Head of caudate nucleus (tissue), 42 donors: ENCODE data around the gene FABP3.
"Not testable (repeated sequence)": the region's sequence is repeated elsewhere in the genome, so short reads cannot be mapped to it uniquely, and the experiment has no call there.

Experiments used
- DNase-seq, 42 donors: peaks; one replicate each; pipeline versions ENCODE4 v3.0.0 to v3.0.0-alpha.2; 2020 to 2021; ENCODE audit warnings: mixed read lengths in 7 of 42
- intact Hi-C: fragments of 100-400 bp; cut with DNase I; formaldehyde crosslinking; loops from one replicate; pipeline ENCODE4 v1.15.0; 2022

FABP3 gene

GRCh38 chr1:31401241-31401640 is 28.4 kb upstream of the FABP3 start:
- no peak for DNase-seq
- intact Hi-C loops: no loop called here

- intact Hi-C loops: no loop called here
- no peak for DNase-seq
Observed at GRCh38 chr1:31400393-31400792, 27.5 kb upstream of the FABP3 start.

GRCh38 chr1:31399976-31400375 is 27.1 kb upstream of the FABP3 start:
- intact Hi-C loops: no loop called here
- DNase-seq: no peak

GRCh38 chr1:31398246-31398645 is 25.4 kb upstream of the FABP3 start:
- no peak for DNase-seq
- intact Hi-C loops: no loop called here

GRCh38 chr1:31397360-31398095 is 24.7 kb upstream of the FABP3 start:
- intact Hi-C loops: no loop called here
- no peak for DNase-seq

- intact Hi-C loops: no loop called here
Observed at GRCh38 chr1:31396633-31397351, 23.9 kb upstream of the FABP3 start.

GRCh38 chr1:31394584-31395193 is 21.8 kb upstream of the FABP3 start:
- intact Hi-C loops: loop anchor here (5.0 kb wide), 1 partner anchor 153 kb away; no protein-coding TSS in a partner anchor
- peak; percentile 58 to 94 (median 84) for DNase-seq

More at GRCh38 chr1:31396633-31397351, 23.9 kb upstream of the FABP3 start:
- no peak for DNase-seq

- no peak for DNase-seq
- intact Hi-C loops: loop anchor here (5.0 kb wide), 1 partner anchor 154 kb away; no protein-coding TSS in a partner anchor
Observed at GRCh38 chr1:31393463-31393862, 20.6 kb upstream of the FABP3 start.

- DNase-seq: no peak
- intact Hi-C loops: loop anchor here (5.0 kb wide), 1 partner anchor 157 kb away; no protein-coding TSS in a partner anchor
Observed at GRCh38 chr1:31390071-31390470, 17.2 kb upstream of the FABP3 start.

GRCh38 chr1:31389616-31390015 is 16.7 kb upstream of the FABP3 start:
- intact Hi-C loops: loop anchor here (5.0 kb wide), 1 partner anchor 158 kb away; no protein-coding TSS in a partner anchor
- DNase-seq: no peak

- intact Hi-C loops: no loop called here
- DNase-seq: no peak
Observed at GRCh38 chr1:31387612-31388011, 14.7 kb upstream of the FABP3 start.

GRCh38 chr1:31386576-31387243 is 13.8 kb upstream of the FABP3 start:
- DNase-seq, intact Hi-C loops: not testable (repeated sequence)

GRCh38 chr1:31383967-31384366 is 11.1 kb upstream of the FABP3 start:
- intact Hi-C loops: no loop called here
- DNase-seq: no peak

GRCh38 chr1:31382379-31382989 is 9.6 kb upstream of the FABP3 start:
- DNase-seq: no peak
- intact Hi-C loops: no loop called here

GRCh38 chr1:31381394-31382294 is 8.8 kb upstream of the FABP3 start:
- intact Hi-C loops: no loop called here

GRCh38 chr1:31380181-31380580 is 7.3 kb upstream of the FABP3 start:
- intact Hi-C loops: no loop called here
- DNase-seq: peak in 34 of 42 donors; percentile 19 to 79 (median 39)

More at GRCh38 chr1:31381394-31382294, 8.8 kb upstream of the FABP3 start:
- DNase-seq: peak in 4 of 42 donors; percentile 16 to 35 (median 19)

GRCh38 chr1:31378001-31378400 is 5.1 kb upstream of the FABP3 start:
- intact Hi-C loops: no loop called here
- DNase-seq: no peak

GRCh38 chr1:31377364-31377863 is 4.5 kb upstream of the FABP3 start:
- intact Hi-C loops: no loop called here
- no peak for DNase-seq
